Measurements from ENCODE around the gene PLA2G12B. TPM values are rescaled to one million over a fixed set of nuclear protein-coding genes. Genes with fewer than 3 reads are reported as not detected.

The PLA2G12B gene
- total RNA-seq, 1 experiment from 2014 or later = not detected

DNA sequence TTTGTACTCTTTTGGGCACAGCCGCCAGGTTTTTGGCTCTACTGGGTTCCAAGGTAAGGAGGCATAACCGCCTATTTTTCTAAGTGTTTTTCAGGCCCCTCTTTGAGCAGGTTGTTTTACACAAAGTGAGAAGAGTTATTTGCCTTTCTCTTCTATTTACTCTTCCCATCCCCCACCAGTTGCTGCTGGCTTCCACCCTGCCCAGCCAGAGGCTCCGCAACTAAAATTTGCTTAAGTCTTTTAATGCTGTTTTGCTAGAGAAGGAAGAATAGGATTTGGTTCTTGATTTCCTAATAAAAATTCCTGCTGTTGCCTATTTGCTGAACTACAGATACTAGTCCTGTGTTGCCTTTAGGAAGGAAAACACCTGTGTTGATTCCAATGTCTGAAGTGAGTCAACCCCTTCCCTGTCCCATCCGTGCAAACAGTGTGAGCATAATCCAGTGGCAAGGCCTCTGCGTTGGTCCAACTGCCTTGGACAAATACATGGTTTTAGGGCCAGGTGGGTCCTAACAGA lies 1.9 kb downstream of the PLA2G12B start:
- CTCF ChIA-PET = no interaction called here
- Mint-ChIP-seq H3K36me3 (ENCODE audit: insufficient read depth, unreplicated experiment) (no peaks in the 10 kb centered on the region), H3K4me1 (ENCODE audit: low read depth, unreplicated experiment) (no peaks in the 10 kb centered on the region), H3K9me3 (ENCODE audit: low read depth, unreplicated experiment) (no peaks in the 10 kb centered on the region), H3K4me3 (ENCODE audit: low read depth, unreplicated experiment) (no peak overlapping the region), H3K27me3 (ENCODE audit: unreplicated experiment) (no peaks in the 10 kb centered on the region), H3K27ac (ENCODE audit: unreplicated experiment) (no peak overlapping the region)
- DNase-seq = no peak
- TF ChIP-seq, protein P1, sequence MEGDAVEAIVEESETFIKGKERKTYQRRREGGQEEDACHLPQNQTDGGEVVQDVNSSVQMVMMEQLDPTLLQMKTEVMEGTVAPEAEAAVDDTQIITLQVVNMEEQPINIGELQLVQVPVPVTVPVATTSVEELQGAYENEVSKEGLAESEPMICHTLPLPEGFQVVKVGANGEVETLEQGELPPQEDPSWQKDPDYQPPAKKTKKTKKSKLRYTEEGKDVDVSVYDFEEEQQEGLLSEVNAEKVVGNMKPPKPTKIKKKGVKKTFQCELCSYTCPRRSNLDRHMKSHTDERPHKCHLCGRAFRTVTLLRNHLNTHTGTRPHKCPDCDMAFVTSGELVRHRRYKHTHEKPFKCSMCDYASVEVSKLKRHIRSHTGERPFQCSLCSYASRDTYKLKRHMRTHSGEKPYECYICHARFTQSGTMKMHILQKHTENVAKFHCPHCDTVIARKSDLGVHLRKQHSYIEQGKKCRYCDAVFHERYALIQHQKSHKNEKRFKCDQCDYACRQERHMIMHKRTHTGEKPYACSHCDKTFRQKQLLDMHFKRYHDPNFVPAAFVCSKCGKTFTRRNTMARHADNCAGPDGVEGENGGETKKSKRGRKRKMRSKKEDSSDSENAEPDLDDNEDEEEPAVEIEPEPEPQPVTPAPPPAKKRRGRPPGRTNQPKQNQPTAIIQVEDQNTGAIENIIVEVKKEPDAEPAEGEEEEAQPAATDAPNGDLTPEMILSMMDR (IDR thresholded peaks at IDR 0.05; ENCODE audit: unreplicated experiment) = no peak
- intact Hi-C loops (cut with micrococcal nuclease; ENCODE audit: unreplicated experiment) = no loop called here
- BruUV-seq (replicated peaks) = no TSS peak

DNA sequence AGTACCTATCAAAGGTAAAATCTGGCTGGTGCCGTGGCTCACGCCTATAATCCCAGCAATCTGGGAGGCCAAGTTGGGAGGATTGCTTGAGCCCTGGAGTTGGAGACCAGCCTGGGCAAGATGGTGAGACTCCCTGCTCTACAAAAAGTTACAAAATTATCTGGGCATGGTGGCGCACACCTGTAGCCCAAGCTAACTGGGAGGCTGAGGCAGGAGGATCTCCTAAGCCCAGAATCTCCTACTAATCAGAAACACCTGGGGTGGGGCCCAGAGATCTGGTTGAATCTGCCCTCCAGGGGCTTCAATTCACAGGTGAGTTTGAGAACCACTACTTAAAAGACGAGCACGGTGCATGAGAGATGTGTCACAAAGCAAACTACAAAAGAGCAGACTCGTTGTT lies 2.4 kb downstream of the PLA2G12B start:
- DNase-seq = no peak
- Mint-ChIP-seq H3K27ac (ENCODE audit: unreplicated experiment) (no peak overlapping the region), H3K36me3 (ENCODE audit: insufficient read depth, unreplicated experiment) (no peaks in the 10 kb centered on the region), H3K4me3 (ENCODE audit: low read depth, unreplicated experiment) (no peak overlapping the region), H3K4me1 (ENCODE audit: low read depth, unreplicated experiment) (no peaks in the 10 kb centered on the region), H3K9me3 (ENCODE audit: low read depth, unreplicated experiment) (no peaks in the 10 kb centered on the region), H3K27me3 (ENCODE audit: unreplicated experiment) (no peaks in the 10 kb centered on the region)
- intact Hi-C loops (cut with micrococcal nuclease; ENCODE audit: unreplicated experiment) = no loop called here
- CTCF ChIA-PET = no interaction called here
- no TSS peak for BruUV-seq (replicated peaks)
- TF ChIP-seq, protein P1 (IDR thresholded peaks at IDR 0.05; ENCODE audit: unreplicated experiment) = no peak

DNA sequence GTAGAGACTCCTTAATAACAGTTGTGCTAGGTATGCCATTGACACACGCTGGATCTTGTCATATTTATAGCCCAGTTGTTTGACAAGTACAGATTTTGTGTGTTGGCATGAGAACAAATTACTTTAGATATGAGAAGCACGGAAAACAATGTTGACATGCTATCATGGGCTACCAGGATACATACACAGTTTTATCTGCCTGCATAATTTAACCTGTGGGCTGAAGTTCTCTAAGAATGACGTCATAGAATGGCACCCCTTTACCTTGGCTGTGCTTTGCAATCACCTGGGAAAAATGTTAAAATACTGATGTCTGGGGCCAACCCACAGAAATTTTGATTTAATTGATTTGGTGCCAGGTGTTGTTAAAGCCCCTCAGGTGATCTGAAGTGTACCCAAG lies 2.8 kb downstream of the PLA2G12B start:
- Mint-ChIP-seq H3K4me1 (ENCODE audit: low read depth, unreplicated experiment) (no peaks in the 10 kb centered on the region), H3K27me3 (ENCODE audit: unreplicated experiment) (no peaks in the 10 kb centered on the region), H3K27ac (ENCODE audit: unreplicated experiment) (no peak overlapping the region), H3K9me3 (ENCODE audit: low read depth, unreplicated experiment) (no peaks in the 10 kb centered on the region), H3K36me3 (ENCODE audit: insufficient read depth, unreplicated experiment) (no peaks in the 10 kb centered on the region), H3K4me3 (ENCODE audit: low read depth, unreplicated experiment) (no peak overlapping the region)
- DNase-seq = no peak
- no TSS peak for BruUV-seq (replicated peaks)
- TF ChIP-seq, protein P1 (IDR thresholded peaks at IDR 0.05; ENCODE audit: unreplicated experiment) = no peak
- CTCF ChIA-PET = interaction anchor here (0.7 kb wide), 1 partner anchor 73 kb away, joined by 6 read pairs; no protein-coding TSS in a partner anchor
- intact Hi-C loops (cut with micrococcal nuclease; ENCODE audit: unreplicated experiment) = no loop called here

DNA sequence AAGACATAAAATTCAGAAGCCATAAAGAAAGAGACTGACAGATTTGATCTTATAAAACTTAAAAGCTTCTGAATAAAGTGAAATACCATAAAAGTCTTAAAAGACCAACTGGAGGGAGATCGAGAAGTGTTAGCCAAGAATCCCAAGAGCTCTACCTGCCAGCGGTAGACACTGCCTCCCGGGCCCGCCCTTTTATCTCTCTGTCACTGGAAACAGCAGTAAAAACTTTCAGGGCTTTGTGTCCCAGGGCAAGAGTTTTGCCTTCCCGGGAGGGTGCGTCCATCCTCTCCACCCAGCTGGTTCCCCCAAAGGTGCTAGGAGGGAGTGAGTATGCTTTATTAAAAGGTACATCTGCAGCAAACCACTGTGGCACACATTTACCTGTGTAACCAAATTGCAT lies 5.8 kb downstream of the PLA2G12B start:
- no TSS peak for BruUV-seq (replicated peaks)
- Mint-ChIP-seq H3K4me1 (ENCODE audit: low read depth, unreplicated experiment) (no peaks in the 10 kb centered on the region), H3K9me3 (ENCODE audit: low read depth, unreplicated experiment) (no peaks in the 10 kb centered on the region), H3K27me3 (ENCODE audit: unreplicated experiment) (no peaks in the 10 kb centered on the region), H3K4me3 (ENCODE audit: low read depth, unreplicated experiment) (no peak overlapping the region), H3K27ac (ENCODE audit: unreplicated experiment) (no peak overlapping the region), H3K36me3 (ENCODE audit: insufficient read depth, unreplicated experiment) (no peaks in the 10 kb centered on the region)
- no peak for DNase-seq
- TF ChIP-seq, protein P1 (IDR thresholded peaks at IDR 0.05; ENCODE audit: unreplicated experiment) = no peak
- CTCF ChIA-PET = no interaction called here
- intact Hi-C loops (cut with micrococcal nuclease; ENCODE audit: unreplicated experiment) = no loop called here
